IMR-90 (cell line): ENCODE results near the gene SEMA6C. TPM values are rescaled to one million over a fixed set of nuclear protein-coding genes. Genes with fewer than 3 reads are reported as not detected.

Experiments
- ATAC-seq: fragments of 200-7000 bp; cut with Tn5 transposase; 2 replicates; pipeline ENCODE4 v1.9.1; 2020; ENCODE audit warnings: low read depth, mild to moderate bottlenecking, moderate library complexity
- BruUV-seq: library from RNA; stranded (reverse); fragments of 400-500 nt; replicated peaks from 2 replicates; lab custom pipeline; 2021; lab: Mats Ljungman, UMichigan
- CTCF ChIA-PET: fragments of 300-600 bp; formaldehyde crosslinking; extraction: SDS; loops from one replicate; lab custom pipeline; 2021; ENCODE audit warnings: antibody characterized with exemption; lab: Yijun Ruan, JAX
- POLR2A ChIA-PET: fragments of 300-600 bp; sonication (Branson Sonifier 250); formaldehyde crosslinking; loops from one replicate; lab custom pipeline; 2022; ENCODE audit warnings: antibody characterized with exemption; ENCODE audit not compliant: unreplicated experiment; lab: Charles Lee
- DNase-seq: peaks from one replicate; pipeline ENCODE4 v3.0.0; 2013
- H2AFZ ChIP-seq: replicated peaks from 2 replicates; pipeline ENCODE3; 2013; ENCODE audit warnings: low read length, mild to moderate bottlenecking; ENCODE audit not compliant: poor library complexity
- H2AK5ac ChIP-seq: 2 replicates; pipeline ENCODE4 v1.6.1; 2013; ENCODE audit warnings: low read depth, low read length, inconsistent platforms
- H2AK9ac ChIP-seq: replicated peaks from 2 replicates; pipeline ENCODE3; 2013; ENCODE audit warnings: mild to moderate bottlenecking, low read depth, low read length, moderate library complexity; ENCODE audit not compliant: poor library complexity
- H2BK120ac ChIP-seq: 2 replicates; pipeline ENCODE4 v1.6.1; 2013; ENCODE audit warnings: low read depth, low read length, inconsistent platforms
- H2BK15ac ChIP-seq: 3 replicates; pipeline ENCODE4 v1.6.1; 2013; ENCODE audit warnings: low read depth, low read length, inconsistent platforms
- H2BK20ac ChIP-seq: 2 replicates; pipeline ENCODE4 v1.6.1; 2013; ENCODE audit warnings: low read depth, mild to moderate bottlenecking, inconsistent platforms, low read length, moderate library complexity
- H2BK5ac ChIP-seq: 2 replicates; pipeline ENCODE4 v1.6.1; 2013; ENCODE audit warnings: mild to moderate bottlenecking, low read depth, low read length, inconsistent platforms; ENCODE audit not compliant: poor library complexity, severe bottlenecking
- H3K14ac ChIP-seq: replicated peaks from 2 replicates; pipeline ENCODE4 v1.6.1; 2013; ENCODE audit warnings: low read depth, low read length, inconsistent platforms
- H3K18ac ChIP-seq: 2 replicates; pipeline ENCODE4 v1.6.1; 2013; ENCODE audit warnings: low read depth, low read length, control low read depth
- H3K23ac ChIP-seq: 2 replicates; pipeline ENCODE4 v1.6.1; 2013; ENCODE audit warnings: low read depth, low read length, inconsistent platforms
- H3K27ac ChIP-seq: 2 replicates; pipeline ENCODE4 v1.5.1; 2013; ENCODE audit warnings: mild to moderate bottlenecking, control low read depth, low read length; ENCODE audit not compliant: insufficient read depth
- H3K27me3 ChIP-seq: 2 replicates; pipeline ENCODE4 v1.6.1; 2013; ENCODE audit warnings: low read length; ENCODE audit not compliant: control insufficient read depth, insufficient read depth
- H3K36me3 ChIP-seq: 2 replicates; pipeline ENCODE4 v1.6.1; 2013; ENCODE audit warnings: low read length, mixed read lengths; ENCODE audit not compliant: control insufficient read depth, insufficient read depth
- H3K4ac ChIP-seq: 2 replicates; pipeline ENCODE4 v1.6.1; 2013; ENCODE audit warnings: low read depth, low read length, inconsistent platforms
- H3K4me1 ChIP-seq: 2 replicates; pipeline ENCODE4 v1.6.1; 2013; ENCODE audit warnings: low read length, mixed read lengths; ENCODE audit not compliant: control insufficient read depth, insufficient read depth
- H3K4me2 ChIP-seq: 2 replicates; pipeline ENCODE4 v1.6.1; 2013; ENCODE audit warnings: low read depth, mild to moderate bottlenecking, control low read depth, low read length, moderate library complexity
- H3K4me3 ChIP-seq: 2 replicates; pipeline ENCODE4 v1.5.1; 2013; ENCODE audit warnings: low read depth, mild to moderate bottlenecking, control low read depth, low read length, moderate library complexity; ENCODE audit not compliant: insufficient read depth
- H3K56ac ChIP-seq: 2 replicates; pipeline ENCODE4 v1.6.1; 2013; ENCODE audit warnings: low read length, inconsistent platforms; ENCODE audit not compliant: insufficient read depth; ENCODE audit errors: extremely low read depth
- H3K79me1 ChIP-seq, 2 experiments: 2 replicates each; pipeline ENCODE4 v1.6.1; 2013; ENCODE audit warnings: low read length in 2 of 2, inconsistent platforms in 1 of 2, low read depth in 1 of 2
- H3K9ac ChIP-seq: 2 replicates; pipeline ENCODE4 v1.6.1; 2013; ENCODE audit warnings: low read depth, low read length, control low read depth
- H3K9me1 ChIP-seq: 2 replicates; pipeline ENCODE4 v1.6.1; 2013; ENCODE audit warnings: low read length, inconsistent platforms; ENCODE audit not compliant: insufficient read depth
- H3K9me3 ChIP-seq: 2 replicates; pipeline ENCODE4 v1.6.1; 2013; ENCODE audit warnings: low read length; ENCODE audit not compliant: control insufficient read depth, insufficient read depth
- H4K20me1 ChIP-seq: 2 replicates; pipeline ENCODE4 v1.6.1; 2013; ENCODE audit warnings: low read length, inconsistent platforms; ENCODE audit not compliant: insufficient read depth
- H4K5ac ChIP-seq: 2 replicates; pipeline ENCODE4 v1.6.1; 2013; ENCODE audit warnings: mild to moderate bottlenecking, low read depth, low read length, control low read depth
- H4K8ac ChIP-seq, 2 experiments: 2 replicates each; pipeline ENCODE4 v1.6.1; 2013; ENCODE audit warnings: low read depth in 2 of 2, low read length in 2 of 2, control low read depth in 1 of 2, inconsistent platforms in 1 of 2
- H4K91ac ChIP-seq: 2 replicates; pipeline ENCODE4 v1.6.1; 2013; ENCODE audit warnings: low read depth, low read length, inconsistent platforms; ENCODE audit not compliant: insufficient read depth
- CEBPB ChIP-seq: IDR thresholded peaks from 2 replicates; pipeline ENCODE4 v1.6.1; 2012; ENCODE audit warnings: low read depth, low read length, improper control_type of control experiment
- MAFK ChIP-seq: IDR thresholded peaks from 2 replicates; pipeline ENCODE4 v1.6.1; 2012; ENCODE audit warnings: low read depth, low read length, improper control_type of control experiment
- WGBS, 2 experiments: methylation state at CpG; one replicate each; pipeline versions ENCODE4 v1.1.5 to v1.1.7; 2013; ENCODE audit warnings: missing lambda C conversion rate in 2 of 2; ENCODE audit not compliant: insufficient read length in 1 of 2; ENCODE audit errors: extremely low coverage in 2 of 2; 5-methylcytosine and 5-hydroxymethylcytosine counted together
- dilution Hi-C: fragments of 300-500 bp; cut with HindIII; formaldehyde crosslinking; loops from one replicate; pipeline ENCODE4 v1.14.3; 2018; ENCODE audit warnings: low sequenced_read_pairs; ENCODE audit not compliant: unreplicated experiment
- in situ Hi-C: fragments of 300-500 bp; cut with MboI; formaldehyde crosslinking; loops from 3 replicates; pipeline ENCODE4 v1.14.3; 2019; ENCODE audit warnings: low sequenced_read_pairs, inconsistent platforms, mixed read lengths
- intact Hi-C: fragments of 100-400 bp; cut with micrococcal nuclease; formaldehyde crosslinking; loops from 2 replicates; pipeline ENCODE4 v1.10.0; 2022
- polyA plus RNA-seq, 3 experiments: library from polyadenylated mRNA; depleted of rRNA; stranded (reverse); fragments of >200 nt; gene quantifications; 2 replicates each; pipeline ENCODE4 v1.2.3, GENCODE V29; 2012; ENCODE audit warnings: low replicate concordance in 1 of 3
- total RNA-seq: library from RNA; depleted of rRNA; stranded (reverse); fragments of >200 nt; gene quantifications from 2 replicates; pipeline ENCODE4 v1.2.3, GENCODE V29; 2012

SEMA6C gene
- total and polyA plus RNA-seq, 2 of the 4 experiments (the other 2 are of a cell fraction): 0.36 to 2.0 TPM

GRCh38 chr1:151147132-151147503 lies 687 bp upstream of the SEMA6C start:
- DNase-seq (peak; percentile 9), ATAC-seq (no peak)
- intact Hi-C loops (loop anchor here (5.0 kb wide), 1 partner anchor 75 kb away; the partner anchor contains the start of gene GABPB2), dilution Hi-C loops (no loop called here), in situ Hi-C loops (no loop called here)
- Histone ChIP-seq H3K79me1 (peaks cover 0 to 6% of the 10 kb centered on the region in 2 experiments; a peak in 1 of 4 replicates), H2AK5ac (no peak overlapping the region), H3K4ac (0 out of 2 replicates have a peak overlapping the region, but pooled peaks have one; percentile 8), H3K23ac (peak overlapping the region; percentile 24; the same call in 1 of the 2 replicates), H3K36me3 (no peaks in the 10 kb centered on the region), H2BK20ac (no peak overlapping the region), H3K4me3 (peak overlapping the region; percentile 47), H3K56ac (no peak overlapping the region), H4K5ac (peak overlapping the region; percentile 4; the same call in 1 of the 2 replicates), H4K91ac (no peak overlapping the region), H4K8ac (peak overlapping the region; percentile 49 to 60; a peak in 2 of 4 replicates), H4K20me1 (peaks cover 5% of the 10 kb centered on the region; the same call in 1 of the 2 replicates), H3K14ac (peak overlapping the region; percentile 38; the same call in 1 of the 2 replicates), H2AFZ (peak overlapping the region; percentile 83), H3K4me2 (peak overlapping the region; percentile 75), H3K9ac (peak overlapping the region; percentile 36), H2BK5ac (no peak overlapping the region), H2AK9ac (peak overlapping the region; percentile 49), H3K9me1 (peaks cover 4% of the 10 kb centered on the region; the same call in 1 of the 2 replicates), H3K27ac (peak overlapping the region; percentile 19; the same call in 1 of the 2 replicates), H3K18ac (no peak overlapping the region), H2BK15ac (no peak overlapping the region), H3K4me1 (peaks cover 5% of the 10 kb centered on the region), H3K27me3 (peaks cover 2% of the 10 kb centered on the region; the same call in 1 of the 2 replicates), H2BK120ac (no peak overlapping the region), H3K9me3 (no peaks in the 10 kb centered on the region)
- BruUV-seq: no TSS peak
- TF ChIP-seq CEBPB (peak; percentile 25; the same call in 1 of the 2 replicates), MAFK (no peak)
- WGBS, 2 experiments: no CpG with 5 or more reads among the region's 7 CpGs
- ChIA-PET POLR2A (no interaction called here), CTCF (no interaction called here)
